NCI-H2081 (cell line): Measurements from ENCODE around the gene VAC14.

Experiments
- DNase-seq, 2 experiments: peaks; one replicate each; lab custom pipeline; 2025; lab: John Stamatoyannopoulos, UW

Gene VAC14

GRCh38 chr16:70692130-70692872, 108.7 kb downstream of the VAC14 start:
- no peak for DNase-seq

- no peak for DNase-seq
Observed at GRCh38 chr16:70691223-70692129, 109.5 kb downstream of the VAC14 start.

- DNase-seq, result no peak
Observed at GRCh38 chr16:70689970-70690891, 110.7 kb downstream of the VAC14 start.

GRCh38 chr16:70689035-70689969, 111.7 kb downstream of the VAC14 start:
- DNase-seq, result no peak

- peak in 1 of 2 experiments; percentile 11 for DNase-seq
Observed at GRCh38 chr16:70688246-70688742, 112.7 kb downstream of the VAC14 start.

GRCh38 chr16:70687671-70688245, 113.2 kb downstream of the VAC14 start:
- DNase-seq, result no peak

- DNase-seq, result no peak
Observed at GRCh38 chr16:70687102-70687511, 113.9 kb downstream of the VAC14 start.

GRCh38 chr16:70686376-70687101, 114.4 kb downstream of the VAC14 start:
- no peak for DNase-seq

- DNase-seq, result peak; percentile 60 to 78
Observed at GRCh38 chr16:70685938-70686375, 115.0 kb downstream of the VAC14 start, which contains the start of gene MTSS2. Gene MTSS2, minus strand, starts transcription at chr16:70686053. Its CDS starts 262 bp downstream, at chr16:70685791.

GRCh38 chr16:70685061-70685937, 115.7 kb downstream of the VAC14 start:
- no peak for DNase-seq

GRCh38 chr16:70684146-70685060, 116.6 kb downstream of the VAC14 start:
- no peak for DNase-seq

- no peak for DNase-seq
Observed at GRCh38 chr16:70683146-70683944, 117.6 kb downstream of the VAC14 start.

- DNase-seq, result no peak
Observed at GRCh38 chr16:70682239-70683145, 118.5 kb downstream of the VAC14 start.

- DNase-seq, result no peak
Observed at GRCh38 chr16:70681382-70682238, 119.3 kb downstream of the VAC14 start.
